CD4-positive, alpha-beta T cell treated with Interleukin-6 at 100 ng/mL for 8 hours (primary cell): ENCODE results near the gene SMPD3.

Experiments used
- DNase-seq: peaks from one replicate; pipeline ENCODE4 v3.0.0-alpha.2; 2020; ENCODE audit warnings: mixed read lengths, low spot score

The SMPD3 gene

GRCh38 chr16:68470461-68471150 lies 22.3 kb upstream of the SMPD3 start:
- DNase-seq: no peak

DNA sequence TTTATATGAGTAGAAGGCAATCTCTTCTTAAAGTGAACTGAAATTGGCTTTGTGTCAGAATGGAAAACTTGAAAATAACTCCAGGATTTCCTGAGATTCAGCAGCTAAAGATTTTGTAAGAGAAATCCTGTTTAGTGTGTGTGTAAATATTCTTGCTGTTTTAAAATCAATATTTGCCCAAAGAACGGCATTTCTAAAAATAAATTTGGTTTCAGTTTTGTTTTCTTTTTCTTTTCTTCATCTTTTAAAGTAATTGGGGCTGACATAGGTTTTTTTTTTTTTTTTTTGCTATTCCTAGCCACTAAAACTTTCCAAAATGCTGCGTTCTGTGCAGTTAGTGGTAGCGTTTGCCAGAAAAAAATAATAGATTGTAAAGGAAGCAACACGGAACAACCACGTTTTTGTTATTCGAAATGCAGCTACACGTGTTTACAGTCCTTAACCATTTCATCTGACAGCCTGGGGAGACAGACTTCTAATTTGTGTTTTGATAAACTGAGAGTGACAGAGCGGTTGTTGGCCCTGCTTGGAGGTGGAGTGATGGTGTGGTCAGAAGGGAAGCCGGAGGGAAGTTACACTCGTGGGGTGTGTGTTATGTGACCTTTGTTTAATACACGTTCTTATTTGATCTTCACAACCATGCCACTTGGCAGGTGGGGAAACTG lies 21.6 kb upstream of the SMPD3 start:
- DNase-seq: no peak

GRCh38 chr16:68468842-68469241 lies 20.5 kb upstream of the SMPD3 start:
- no peak for DNase-seq

DNA sequence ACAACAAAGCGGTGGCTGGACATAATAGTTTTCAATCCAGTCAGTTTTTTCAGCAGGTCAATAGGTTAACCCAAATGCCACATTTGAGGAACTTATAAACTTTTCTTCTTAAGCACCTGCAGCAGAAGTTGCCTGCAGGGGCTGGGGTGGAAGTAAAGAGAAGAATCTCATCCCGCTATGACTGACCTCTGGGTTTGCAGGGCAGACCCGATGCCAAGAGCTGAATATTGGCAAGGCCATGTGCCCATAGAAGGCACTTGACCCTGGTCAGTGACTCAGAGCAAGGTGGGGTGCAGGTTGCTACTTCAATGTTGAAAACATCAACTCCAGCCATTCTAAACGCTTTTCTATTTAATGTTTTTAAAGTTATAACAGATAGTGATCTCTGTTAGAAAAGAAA lies 17.9 kb upstream of the SMPD3 start:
- DNase-seq: no peak

GRCh38 chr16:68463904-68464303 lies 15.6 kb upstream of the SMPD3 start:
- DNase-seq: no peak

GRCh38 chr16:68460067-68460466 lies 11.8 kb upstream of the SMPD3 start:
- no peak for DNase-seq

GRCh38 chr16:68459457-68459856 lies 11.1 kb upstream of the SMPD3 start:
- DNase-seq: no peak

- DNase-seq: no peak
These were observed 10.2 kb upstream of the SMPD3 start for GRCh38 chr16:68458551-68458950.

DNA sequence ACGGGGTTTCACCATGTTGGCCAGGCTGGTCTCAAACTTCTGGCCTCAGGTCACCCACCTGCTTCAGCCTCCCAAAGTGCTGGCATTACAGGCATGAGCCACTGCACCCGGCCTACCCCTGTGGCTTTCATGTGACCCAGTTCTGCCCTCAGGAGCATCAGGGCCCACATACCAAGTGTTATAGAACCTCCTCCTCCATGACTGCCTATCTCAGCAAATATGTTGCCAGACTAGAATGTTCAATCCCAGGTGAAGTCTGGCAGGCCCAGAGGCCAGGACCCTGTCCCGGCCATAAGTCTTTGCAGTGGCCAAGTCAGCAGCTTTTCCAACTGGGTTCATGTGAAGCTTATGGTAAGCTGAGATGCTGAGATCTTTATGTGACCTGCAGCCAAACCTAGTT lies 9.8 kb upstream of the SMPD3 start:
- no peak for DNase-seq

GRCh38 chr16:68455631-68456030 lies 7.3 kb upstream of the SMPD3 start:
- DNase-seq: no peak

DNA sequence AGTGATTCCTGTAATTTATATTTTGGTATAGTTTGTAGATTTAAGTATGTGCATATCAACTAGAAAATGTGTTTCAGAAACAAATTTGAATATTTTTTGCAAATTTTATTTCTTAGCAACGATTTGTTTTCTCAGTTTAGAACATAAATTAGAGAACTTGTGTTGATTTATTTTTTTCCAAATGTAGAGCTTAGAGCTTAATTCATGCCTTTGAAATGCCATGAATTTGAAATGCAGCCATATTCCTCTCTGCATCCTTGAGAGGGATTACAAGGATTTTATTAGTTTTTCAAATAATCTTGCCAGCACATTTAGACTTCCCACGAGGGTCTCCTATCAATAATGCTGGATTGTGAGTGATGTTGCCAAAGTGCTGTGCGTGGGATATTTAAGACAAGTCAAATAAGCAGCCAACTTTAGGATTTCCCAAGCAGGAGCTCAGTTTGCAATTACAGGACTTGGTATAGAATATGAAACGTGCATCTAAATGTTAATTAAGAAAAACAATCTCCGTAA lies 6.7 kb upstream of the SMPD3 start:
- DNase-seq: no peak

- DNase-seq: no peak
These were observed 5.5 kb upstream of the SMPD3 start for GRCh38 chr16:68453816-68454215.

DNA sequence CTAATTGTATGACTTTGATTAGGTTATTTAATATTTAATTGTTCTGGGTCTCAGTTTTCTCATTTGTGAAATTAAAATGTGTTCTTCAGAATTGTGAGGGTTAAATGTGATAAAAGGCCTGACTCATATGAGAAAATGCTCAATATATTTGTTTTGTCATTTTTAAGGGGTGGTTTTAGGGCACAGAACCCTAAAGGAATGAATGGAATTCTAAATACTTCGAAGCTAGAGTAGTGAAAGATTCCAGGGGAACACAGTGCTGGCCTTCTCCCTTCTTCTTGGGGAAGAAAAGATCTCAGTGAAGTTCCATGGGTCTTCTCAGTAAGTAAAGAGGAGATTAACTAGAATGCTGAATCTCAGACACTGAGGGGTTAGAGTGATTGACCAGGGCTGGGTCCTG lies 3.9 kb upstream of the SMPD3 start:
- DNase-seq: no peak

- no peak for DNase-seq
These were observed 3.4 kb upstream of the SMPD3 start for GRCh38 chr16:68451676-68452075.

- DNase-seq: no peak
These were observed 2.5 kb upstream of the SMPD3 start for GRCh38 chr16:68450741-68451255.

GRCh38 chr16:68447653-68448359 lies 502 bp downstream of the SMPD3 start:
- no peak for DNase-seq

- DNase-seq: no peak
These were observed 1.3 kb downstream of the SMPD3 start for GRCh38 chr16:68446681-68447652.

DNA sequence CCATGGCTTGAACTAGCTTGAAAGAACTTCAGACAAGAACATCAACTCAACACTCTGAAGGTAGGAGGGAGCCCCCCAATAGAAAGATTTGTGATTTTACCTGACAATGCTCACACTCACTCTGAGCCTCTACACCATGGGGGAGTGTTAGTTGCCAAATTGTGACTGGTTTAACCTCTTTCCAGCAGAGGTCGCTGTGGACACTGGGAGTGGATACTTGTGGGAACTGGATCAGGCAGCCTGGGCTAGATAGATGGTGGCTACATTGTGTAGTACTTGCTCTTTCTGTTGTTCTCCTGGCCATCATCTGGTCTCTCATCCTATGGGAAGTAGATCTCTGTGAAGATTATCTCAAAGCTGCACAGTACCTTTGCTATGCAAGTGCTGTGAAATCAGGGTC lies 2.9 kb downstream of the SMPD3 start:
- no peak for DNase-seq

GRCh38 chr16:68444056-68444657 lies 4.2 kb downstream of the SMPD3 start:
- no peak for DNase-seq

DNA sequence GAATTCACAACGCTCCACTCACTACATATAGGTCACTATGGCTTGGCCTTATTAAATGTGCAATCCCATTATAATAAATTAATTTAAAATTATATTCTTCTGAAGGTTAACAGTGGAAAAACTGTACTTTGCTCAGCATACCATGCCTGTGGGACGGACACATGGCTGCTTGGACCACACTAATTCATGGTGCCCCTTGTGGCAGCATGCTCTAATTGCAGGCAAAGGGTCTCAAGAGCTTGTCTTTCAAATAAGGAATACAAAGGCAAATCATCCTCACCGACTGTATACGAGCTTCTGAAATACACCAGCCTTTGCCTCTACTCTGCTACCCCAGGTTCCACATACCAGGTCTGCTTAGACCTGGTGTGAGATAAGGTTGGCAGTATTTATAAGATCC lies 11.7 kb downstream of the SMPD3 start:
- DNase-seq: no peak

GRCh38 chr16:68434624-68435210 lies 13.6 kb downstream of the SMPD3 start:
- no peak for DNase-seq
